ENCODE results near the gene VWA3A.

DNA sequence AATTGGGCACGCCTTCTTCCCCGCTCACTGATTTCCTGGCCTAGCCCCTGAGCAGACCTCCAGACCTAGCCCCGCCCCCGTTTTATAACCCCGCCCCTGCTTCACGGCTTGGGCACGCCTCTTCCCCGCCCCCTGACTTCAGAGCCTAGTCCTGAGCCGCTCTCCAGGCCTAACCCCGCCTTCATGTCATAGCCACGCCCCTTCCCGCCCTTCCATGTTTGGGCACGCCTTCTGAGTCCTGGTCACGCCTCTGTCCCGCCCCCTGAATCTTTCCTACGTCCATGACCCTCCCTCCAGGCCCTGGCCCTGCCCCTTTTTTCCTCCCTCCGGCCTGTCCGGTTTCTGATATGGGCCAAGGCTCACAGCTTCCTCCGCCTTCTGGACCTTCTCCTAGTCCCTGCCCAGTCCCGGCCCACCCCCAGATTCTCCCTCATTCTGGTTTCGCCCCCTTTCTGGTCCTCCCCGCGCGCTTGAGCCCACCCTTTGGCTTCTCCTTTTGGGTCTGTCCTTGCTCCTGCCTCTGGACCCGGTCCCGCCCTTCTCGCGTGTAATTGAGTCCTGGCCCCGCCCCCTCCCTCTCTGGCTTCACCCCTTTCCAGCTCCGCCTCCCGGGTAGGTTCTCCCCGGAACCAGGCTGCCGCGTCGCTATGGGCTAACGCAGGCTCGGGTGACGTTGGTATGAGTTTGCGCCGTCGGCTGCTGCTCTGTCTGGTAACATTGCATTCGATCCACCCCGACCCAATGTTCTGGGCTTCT is 98.6 kb downstream of the VWA3A start:
- no peak for TF ChIP-seq EZH2phosphoT487 (IDR thresholded peaks at IDR 0.05; ENCODE audit: borderline replicate concordance, low read length)
- TF ChIP-seq, protein P1, sequence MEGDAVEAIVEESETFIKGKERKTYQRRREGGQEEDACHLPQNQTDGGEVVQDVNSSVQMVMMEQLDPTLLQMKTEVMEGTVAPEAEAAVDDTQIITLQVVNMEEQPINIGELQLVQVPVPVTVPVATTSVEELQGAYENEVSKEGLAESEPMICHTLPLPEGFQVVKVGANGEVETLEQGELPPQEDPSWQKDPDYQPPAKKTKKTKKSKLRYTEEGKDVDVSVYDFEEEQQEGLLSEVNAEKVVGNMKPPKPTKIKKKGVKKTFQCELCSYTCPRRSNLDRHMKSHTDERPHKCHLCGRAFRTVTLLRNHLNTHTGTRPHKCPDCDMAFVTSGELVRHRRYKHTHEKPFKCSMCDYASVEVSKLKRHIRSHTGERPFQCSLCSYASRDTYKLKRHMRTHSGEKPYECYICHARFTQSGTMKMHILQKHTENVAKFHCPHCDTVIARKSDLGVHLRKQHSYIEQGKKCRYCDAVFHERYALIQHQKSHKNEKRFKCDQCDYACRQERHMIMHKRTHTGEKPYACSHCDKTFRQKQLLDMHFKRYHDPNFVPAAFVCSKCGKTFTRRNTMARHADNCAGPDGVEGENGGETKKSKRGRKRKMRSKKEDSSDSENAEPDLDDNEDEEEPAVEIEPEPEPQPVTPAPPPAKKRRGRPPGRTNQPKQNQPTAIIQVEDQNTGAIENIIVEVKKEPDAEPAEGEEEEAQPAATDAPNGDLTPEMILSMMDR (IDR thresholded peaks at IDR 0.05; ENCODE audit: low read depth, low read length, poor library complexity, severe bottlenecking) = no peak

All from DOHH2 (cell line).